Heart right ventricle (tissue), 16 donors: Measurements from ENCODE around the gene CSF3. TPM values are rescaled to one million over a fixed set of nuclear protein-coding genes. Genes with fewer than 3 reads are reported as not detected.
"Not testable (repeated sequence)": the region's sequence is repeated elsewhere in the genome, so short reads cannot be mapped to it uniquely, and the experiment has no call there.

Experiments
- ATAC-seq, 8 donors: fragments of 200-7000 bp; cut with Tn5 transposase; one replicate each; pipeline ENCODE4 v1.9.1; 2020; ENCODE audit warnings: mild to moderate bottlenecking in 8 of 8, moderate library complexity in 8 of 8, moderate number of reproducible peaks in 1 of 8
- DNase-seq, 2 donors: peaks; one replicate each; pipeline ENCODE4 v3.0.0-alpha.2; 2020
- H3K27ac ChIP-seq, 10 donors: fragments of 200-600 bp; sonication (generic) in 2 of 10; one replicate each; pipeline versions ENCODE4 v1.5.0 to v1.8.0; 2020 to 2022; ENCODE audit warnings: mild to moderate bottlenecking in 3 of 10
- H3K27me3 ChIP-seq, 7 donors: fragments of 200-600 bp; one replicate each; pipeline ENCODE4 v1.8.0; 2021 to 2022; ENCODE audit warnings: mild to moderate bottlenecking in 2 of 7
- H3K36me3 ChIP-seq, 9 donors: fragments of 200-600 bp; sonication (generic) in 1 of 9; one replicate each; pipeline versions ENCODE4 v1.5.0 to v1.8.0; 2020 to 2022; ENCODE audit warnings: mild to moderate bottlenecking in 2 of 9
- H3K4me1 ChIP-seq, 9 donors: fragments of 200-600 bp; sonication (generic) in 1 of 9; one replicate each; pipeline versions ENCODE4 v1.5.0 to v1.8.0; 2020 to 2022; ENCODE audit warnings: mild to moderate bottlenecking in 4 of 9
- H3K4me3 ChIP-seq, 10 donors: fragments of 200-600 bp; sonication (generic) in 2 of 10; one replicate each; pipeline versions ENCODE4 v1.5.0 to v1.8.0; 2020 to 2022; ENCODE audit warnings: mild to moderate bottlenecking in 7 of 10, moderate library complexity in 2 of 10
- H3K9me3 ChIP-seq, 11 donors: fragments of 200-600 bp in 10 of 11; sonication (generic) in 2 of 11; one replicate each; pipeline versions ENCODE4 v1.5.0 to v1.8.0; 2013 to 2022; ENCODE audit warnings: mild to moderate bottlenecking in 2 of 11, control low read depth in 1 of 11, moderate library complexity in 1 of 11
- CTCF ChIP-seq, 9 donors: fragments of 200-600 bp; sonication (generic) in 2 of 9; IDR thresholded peaks; one replicate each; pipeline versions ENCODE4 v1.5.0 to v1.8.0; 2021 to 2022; ENCODE audit warnings: antibody characterized with exemption in 9 of 9, mild to moderate bottlenecking in 5 of 9, moderate library complexity in 1 of 9
- WGBS, 2 donors: extraction: QIAGEN DNeasy Blood & Tissue Kit; methylation state at CpG; one replicate each; pipeline ENCODE4 v1.1.7; 2013; ENCODE audit warnings: inconsistent platforms in 1 of 2; 5-methylcytosine and 5-hydroxymethylcytosine counted together
- intact Hi-C, 10 donors: fragments of 100-400 bp; cut with DNase I; formaldehyde crosslinking; loops; one replicate each; pipeline versions ENCODE4 v1.11.1 to v1.14.2; 2022
- polyA plus RNA-seq, 2 donors: library from polyadenylated mRNA; stranded (reverse); fragments of 200-250 nt; gene quantifications; one replicate each; pipeline ENCODE4 v1.2.3, GENCODE V29; 2013
- total RNA-seq, 10 donors: library from RNA; stranded (reverse); fragmentation: NEBNext Ultra II Directional in 3 of 10; extraction: Animal tissue kit (Norgen Biotek cat#: 25700) in 3 of 10; gene quantifications; one replicate each; pipeline versions ENCODE4 v1.2.1 to v1.2.4, GENCODE V29; 2021 to 2023
- donor health status: Arrhythmogenic right ventricular cardiomyopathy.
- donor health status: ischemic (EF 13 %, LVEDD 7.1; RV severe dilation, severe dysfunction).
- donor health status: healthy with polysubstance abuse.
- donor health status: DM: no; HTN: yes; CAD: no.
- donor health status: DM: no; HTN: no; CAD: no.
- donor health status: ischemic (EF 25% LVEDD 6.9; RV normal size, moderate dysfunction).
- donor health status: ischemic (EF 25% LVEDD 5.7; RV mildly dilated, moderate dysfunction).
- donor health status: healthy.
- donor health status: DM: yes; HTN: yes; CAD: no.
- donor health status: Ischemic cardiomyopathy.
- donor health status: ischemic (EF 35%, LVEDD 5.7; RV mildly dilated, moderate dysfunction).
- donor health status: nonischemic (EF 11% LVEDD 7.7; RV severe dilation, severe dysfunction).
- donor health status: DM: yes; HTN: yes; CAD: no.
- donor health status: PGD.
- donor health status: ischemic (EF 29% LVEDD 5.4; RV normal size, mild dysfunction).
- donor health status: nonischemic (EF 23%, LVEDD 6.1; RV moderate dilation, normal function).

Gene CSF3
- total and polyA plus RNA-seq, 12 donors = 0.29 to 4.2 (median 0.81) TPM; not detected in 7

DNA sequence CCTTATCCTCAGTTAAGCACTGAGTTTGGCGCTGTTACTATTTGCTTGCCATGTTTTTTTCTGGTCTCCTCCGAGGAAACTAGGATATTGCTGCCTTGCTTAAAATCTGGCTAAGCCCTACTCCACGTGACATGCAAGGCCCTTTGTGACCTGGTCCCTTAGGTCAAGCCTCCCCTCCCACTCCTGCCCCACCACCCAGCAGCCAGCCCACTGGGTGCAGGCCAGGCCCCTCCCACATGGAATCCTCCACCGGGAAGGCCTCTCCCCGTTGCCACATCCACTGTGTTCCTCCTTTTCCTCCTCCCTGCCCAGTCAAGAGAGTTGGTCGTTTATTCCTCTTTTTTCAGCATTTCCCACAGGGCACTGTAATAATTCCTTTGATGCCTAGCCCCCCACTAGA lies 18.4 kb upstream of the CSF3 start:
- peaks cover 0 to 10% (median 0%) of the 10 kb centered on the region in 9 donors for H3K4me1 ChIP-seq
- no peak overlapping the region for H3K27ac ChIP-seq
- no peaks in the 10 kb centered on the region for H3K27me3 ChIP-seq
- ATAC-seq (peak in 6 of 8 donors; percentile 20 to 79 (median 46)), DNase-seq (peak in 1 of 2 donors; percentile 68)
- WGBS, 2 donors = 39 to 55% methylated on average over 6 of the region's 6 CpGs
- no peak for TF ChIP-seq CTCF (IDR thresholded peaks at IDR 0.05)
- no peak overlapping the region for H3K4me3 ChIP-seq
- intact Hi-C loops = no loop called here
- peaks cover 7 to 71% (median 48%) of the 10 kb centered on the region in 9 donors for H3K36me3 ChIP-seq
- H3K9me3 ChIP-seq = no peaks in the 10 kb centered on the region

- no peak for DNase-seq
- 74 to 76% methylated on average over 4 of the region's 4 CpGs for WGBS, 2 donors
- TF ChIP-seq CTCF (IDR thresholded peaks at IDR 0.05) = no peak
- Histone ChIP-seq H3K4me1 (peaks cover 0 to 10% (median 0%) of the 10 kb centered on the region in 9 donors), H3K27ac (no peak overlapping the region), H3K27me3 (no peaks in the 10 kb centered on the region), H3K4me3 (no peak overlapping the region), H3K9me3 (no peaks in the 10 kb centered on the region), H3K36me3 (peaks cover 7 to 63% (median 41%) of the 10 kb centered on the region in 9 donors)
- peak in 4 of 8 donors; percentile 16 to 40 (median 30) for ATAC-seq
- intact Hi-C loops = no loop called here
These were observed 17.7 kb upstream of the CSF3 start for GRCh38 chr17:39997543-39997942.

DNA sequence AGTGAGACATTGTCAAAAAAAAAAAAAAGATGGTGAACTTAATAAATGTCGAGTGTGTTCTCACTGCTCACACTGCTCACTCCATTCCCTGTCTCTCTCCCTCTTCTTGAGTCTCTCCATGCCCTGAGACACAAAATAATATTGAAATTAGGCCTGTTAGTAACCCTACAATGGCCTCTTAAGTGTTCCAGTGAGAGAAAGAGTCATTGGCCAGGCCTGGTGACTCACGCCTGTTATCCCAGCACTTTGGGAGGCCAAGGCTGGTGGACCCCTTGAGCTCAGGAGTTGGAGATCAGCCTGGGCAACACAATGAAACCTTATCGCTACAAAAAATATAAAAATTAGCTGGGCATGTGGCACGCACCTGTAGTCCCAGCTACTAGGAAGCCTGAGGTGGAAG lies 16.2 kb upstream of the CSF3 start:
- Histone ChIP-seq H3K9me3 (no peaks in the 10 kb centered on the region), H3K27me3 (no peaks in the 10 kb centered on the region), H3K4me3 (no peak overlapping the region), H3K27ac (no peak overlapping the region), H3K36me3 (peaks cover 6 to 48% (median 31%) of the 10 kb centered on the region in 9 donors), H3K4me1 (peaks cover 0 to 10% (median 0%) of the 10 kb centered on the region in 9 donors)
- no peak for DNase-seq
- ATAC-seq = no peak
- WGBS, 2 donors = 85 to 89% methylated on average over 4 of the region's 4 CpGs
- TF ChIP-seq CTCF (IDR thresholded peaks at IDR 0.05) = no peak
- intact Hi-C loops = no loop called here

DNA sequence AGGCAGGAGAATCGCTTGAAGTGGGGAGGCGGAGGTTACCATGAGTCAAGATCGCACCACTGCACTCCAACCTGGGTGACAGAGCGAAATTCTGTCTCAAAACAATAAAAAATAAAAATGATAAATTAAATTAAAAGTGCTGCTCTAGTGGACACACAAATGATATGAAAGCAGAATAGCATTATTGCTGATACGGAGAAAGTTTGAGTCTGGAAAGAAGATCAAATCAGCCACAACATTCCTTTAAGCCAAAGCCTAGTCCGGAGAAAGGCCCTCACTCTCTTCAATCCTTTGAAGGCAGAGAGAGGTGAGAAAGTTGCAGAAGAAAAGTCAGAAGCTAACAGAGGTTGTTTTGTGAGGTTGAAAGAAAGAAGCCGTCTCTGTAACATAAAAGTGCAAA lies 15.1 kb upstream of the CSF3 start:
- ATAC-seq (no peak), DNase-seq (no peak)
- Histone ChIP-seq H3K27me3 (no peaks in the 10 kb centered on the region), H3K4me1 (peaks cover 0 to 10% (median 0%) of the 10 kb centered on the region in 9 donors), H3K4me3 (no peak overlapping the region), H3K9me3 (no peaks in the 10 kb centered on the region), H3K36me3 (peaks cover 0 to 37% (median 28%) of the 10 kb centered on the region in 9 donors), H3K27ac (no peak overlapping the region)
- no peak for TF ChIP-seq CTCF (IDR thresholded peaks at IDR 0.05)
- 93% methylated on average over 7 of the region's 7 CpGs for WGBS, 2 donors
- intact Hi-C loops = loop anchor here in 1 of 10 donors (10.0 kb wide), 1 partner anchor 265 kb away; no protein-coding TSS in a partner anchor

- H3K4me3 ChIP-seq, H3K4me1 ChIP-seq, H3K27ac ChIP-seq, DNase-seq, ATAC-seq, H3K9me3 ChIP-seq, H3K27me3 ChIP-seq: not testable (repeated sequence)
- 83 to 97% methylated on average over 8 of the region's 8 CpGs for WGBS, 2 donors
- intact Hi-C loops = loop anchor here in 1 of 10 donors (10.0 kb wide), 1 partner anchor 263 kb away; no protein-coding TSS in a partner anchor
- peaks cover 0 to 25% (median 16%) of the 10 kb centered on the region in 9 donors for H3K36me3 ChIP-seq
These were observed 13.9 kb upstream of the CSF3 start for GRCh38 chr17:40001335-40001734.
